OCI-LY1 (cell line): ENCODE measurements around the gene HNRNPA0.

Experiments
- CTCF ChIP-seq: fragments of 200-600 bp; sonication (generic), shearing (Covaris generic); IDR thresholded peaks from 2 replicates; pipeline ENCODE4 v1.5.1; 2017; ENCODE audit warnings: mild to moderate bottlenecking, antibody characterized with exemption, low read length, moderate library complexity, mixed read lengths
- EZH2 ChIP-seq: fragments of 200-600 bp; sonication (generic), shearing (Covaris generic); IDR thresholded peaks from 2 replicates; pipeline ENCODE4 v1.8.0; 2017; ENCODE audit warnings: borderline replicate concordance, mixed run types, mild to moderate bottlenecking, antibody characterized with exemption, low read length, moderate library complexity, mixed read lengths

- TF ChIP-seq CTCF (no peak), EZH2 (no peak)
These were observed 12.4 kb downstream of the HNRNPA0 start for GRCh38 chr5:137741718-137742117.
